HG02840 (cell line): ENCODE results near the gene RAPGEF2.
"Not testable (repeated sequence)": the region's sequence is repeated elsewhere in the genome, so short reads cannot be mapped to it uniquely, and the experiment has no call there.

Source experiments
- ATAC-seq: cut with Tn5 transposase; IDR thresholded peaks from one replicate; pipeline ENCODE4 v1.9.1; 2021; ENCODE audit warnings: mild to moderate bottlenecking, moderate library complexity, moderate number of reproducible peaks; ENCODE audit not compliant: unreplicated experiment, low FRiP score

Gene RAPGEF2

DNA sequence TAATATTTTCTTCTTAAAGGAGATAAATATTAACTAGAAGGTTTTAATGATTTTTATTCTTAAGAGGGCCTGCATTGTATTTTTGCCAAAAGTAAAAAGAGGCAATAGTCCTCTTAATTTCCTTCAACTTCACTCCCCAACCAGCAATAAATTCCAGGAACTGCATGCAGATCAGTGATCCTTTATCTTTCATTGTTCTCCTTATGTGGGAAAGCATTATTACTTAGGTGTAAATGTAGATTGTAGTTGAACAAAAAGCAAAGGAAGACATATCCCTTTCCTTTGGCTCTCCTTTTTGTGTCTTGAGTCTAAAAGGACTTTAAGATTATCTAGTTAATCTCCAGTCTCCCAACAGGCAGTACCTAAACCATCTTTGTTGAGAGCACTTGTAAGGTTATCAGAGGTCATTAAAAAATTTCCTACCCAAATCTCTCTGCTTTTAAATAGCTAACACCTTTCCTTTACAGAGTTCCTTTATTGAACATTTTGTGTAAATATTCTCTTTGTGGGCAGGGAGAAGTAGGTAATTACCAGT, 55.3 kb downstream of the RAPGEF2 start:
- no peak for ATAC-seq

GRCh38 chr4:159158985-159159384, 56.1 kb downstream of the RAPGEF2 start:
- ATAC-seq: no peak

DNA sequence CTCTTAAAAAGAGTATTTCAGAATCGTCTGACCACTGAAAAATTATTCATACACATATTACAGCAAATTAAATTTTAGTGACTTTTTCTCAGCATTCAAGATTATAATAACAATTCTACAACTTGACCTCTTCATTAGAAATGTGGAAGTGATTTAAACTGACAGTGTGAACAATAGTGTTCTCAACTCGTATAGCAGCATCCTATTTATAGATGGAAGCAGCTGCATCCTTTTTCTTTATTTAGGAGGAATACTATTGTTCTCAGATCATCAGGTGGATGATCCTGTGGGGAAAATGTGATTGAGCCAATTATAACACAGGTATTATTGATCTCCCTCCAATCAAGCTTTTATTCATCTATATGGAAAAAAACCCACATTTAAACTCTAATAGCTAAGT, 56.7 kb downstream of the RAPGEF2 start:
- ATAC-seq: no peak

- no peak for ATAC-seq
Measured at GRCh38 chr4:159160242-159160641, 57.4 kb downstream of the RAPGEF2 start.

- ATAC-seq: not testable (repeated sequence)
Measured at GRCh38 chr4:159161436-159161835, 58.6 kb downstream of the RAPGEF2 start.

GRCh38 chr4:159162576-159162975, 59.7 kb downstream of the RAPGEF2 start:
- no peak for ATAC-seq

DNA sequence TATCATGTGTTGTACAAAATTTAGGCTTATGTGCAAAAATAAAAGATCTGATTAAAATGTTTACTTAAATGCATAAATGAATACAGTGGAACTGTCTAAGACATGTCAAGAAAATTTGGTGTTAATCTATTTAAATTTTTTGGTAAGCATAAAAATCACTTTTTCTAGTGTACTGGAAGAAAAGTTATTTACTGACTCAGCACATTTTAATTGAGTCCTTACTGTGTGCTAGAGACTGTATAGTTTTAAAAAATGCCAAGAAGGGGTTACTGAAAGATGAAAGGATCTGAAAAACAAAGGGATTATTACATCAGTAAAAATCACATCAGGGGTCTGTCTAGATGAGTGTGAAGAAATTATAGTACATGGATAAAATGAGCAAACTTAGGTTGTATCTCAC, 60.6 kb downstream of the RAPGEF2 start:
- ATAC-seq: no peak

DNA sequence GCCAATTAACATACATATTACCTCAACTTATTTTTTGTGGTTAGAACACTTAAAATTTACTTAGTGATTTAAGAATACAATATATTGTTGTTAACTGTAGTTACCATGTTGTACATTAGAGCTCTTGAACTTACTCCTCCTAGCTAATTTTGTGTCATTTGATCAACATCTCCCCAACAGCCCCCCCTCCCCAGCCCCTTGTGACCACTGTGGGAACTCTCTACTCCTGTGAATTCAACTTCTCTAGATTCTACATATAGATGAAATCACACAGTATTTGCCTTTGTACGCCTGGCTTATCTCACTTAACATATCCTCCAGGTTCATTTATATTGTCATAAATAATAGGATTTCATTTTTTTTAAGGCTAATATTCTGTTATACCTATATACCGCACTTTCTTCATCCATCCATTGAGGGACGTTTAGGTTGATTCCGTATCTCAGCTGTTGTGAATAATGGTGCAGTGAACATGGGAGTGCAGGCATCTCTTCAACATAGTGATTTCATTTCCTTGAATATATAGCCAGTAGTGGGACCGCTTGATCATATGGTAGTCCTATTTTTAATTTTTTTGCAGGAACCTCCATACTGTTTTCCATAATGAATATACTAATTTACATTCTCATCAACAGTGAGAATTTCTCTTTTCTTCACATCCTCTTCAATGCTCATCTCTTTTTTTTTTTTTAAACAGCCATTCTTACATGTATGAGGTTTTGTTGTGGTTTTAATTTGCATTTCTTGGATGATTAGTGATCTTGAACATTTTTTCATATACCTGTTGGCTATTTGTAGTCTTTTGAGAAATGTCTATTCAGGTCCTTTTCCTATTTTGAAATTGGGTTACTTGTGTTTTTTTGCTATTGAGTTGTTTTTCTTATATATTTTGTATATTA, 66.8 kb downstream of the RAPGEF2 start:
- peak; percentile 67 for ATAC-seq

- ATAC-seq: no peak
Measured at GRCh38 chr4:159171287-159171686, 68.4 kb downstream of the RAPGEF2 start.

GRCh38 chr4:159173886-159174285, 71.0 kb downstream of the RAPGEF2 start:
- ATAC-seq: no peak

- no peak for ATAC-seq
Measured at GRCh38 chr4:159174645-159175084, 71.8 kb downstream of the RAPGEF2 start.

- ATAC-seq: peak; percentile 46
Measured at GRCh38 chr4:159175085-159175988, 72.5 kb downstream of the RAPGEF2 start.

GRCh38 chr4:159175989-159176375, 73.1 kb downstream of the RAPGEF2 start:
- ATAC-seq: no peak

GRCh38 chr4:159177265-159178150, 74.6 kb downstream of the RAPGEF2 start:
- ATAC-seq: peak; percentile 35

DNA sequence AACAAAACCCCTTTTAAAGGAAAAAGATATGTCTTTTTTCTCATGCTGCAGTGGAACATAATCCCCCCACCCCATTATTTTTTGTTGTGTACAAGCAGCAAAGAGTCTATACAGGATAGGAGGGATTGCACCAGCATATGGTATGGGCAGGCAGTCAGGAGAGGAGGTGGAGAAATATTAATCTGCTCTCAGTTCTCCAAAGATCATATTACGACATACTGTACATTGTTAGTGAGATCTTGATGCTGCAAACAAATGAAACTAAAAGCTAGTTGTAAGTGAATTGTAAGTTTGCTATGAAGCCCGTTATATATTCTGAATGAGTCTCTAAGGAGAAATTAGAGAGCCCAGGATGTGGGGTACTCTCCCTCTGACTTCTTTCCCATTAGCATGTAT, 75.3 kb downstream of the RAPGEF2 start:
- no peak for ATAC-seq

DNA sequence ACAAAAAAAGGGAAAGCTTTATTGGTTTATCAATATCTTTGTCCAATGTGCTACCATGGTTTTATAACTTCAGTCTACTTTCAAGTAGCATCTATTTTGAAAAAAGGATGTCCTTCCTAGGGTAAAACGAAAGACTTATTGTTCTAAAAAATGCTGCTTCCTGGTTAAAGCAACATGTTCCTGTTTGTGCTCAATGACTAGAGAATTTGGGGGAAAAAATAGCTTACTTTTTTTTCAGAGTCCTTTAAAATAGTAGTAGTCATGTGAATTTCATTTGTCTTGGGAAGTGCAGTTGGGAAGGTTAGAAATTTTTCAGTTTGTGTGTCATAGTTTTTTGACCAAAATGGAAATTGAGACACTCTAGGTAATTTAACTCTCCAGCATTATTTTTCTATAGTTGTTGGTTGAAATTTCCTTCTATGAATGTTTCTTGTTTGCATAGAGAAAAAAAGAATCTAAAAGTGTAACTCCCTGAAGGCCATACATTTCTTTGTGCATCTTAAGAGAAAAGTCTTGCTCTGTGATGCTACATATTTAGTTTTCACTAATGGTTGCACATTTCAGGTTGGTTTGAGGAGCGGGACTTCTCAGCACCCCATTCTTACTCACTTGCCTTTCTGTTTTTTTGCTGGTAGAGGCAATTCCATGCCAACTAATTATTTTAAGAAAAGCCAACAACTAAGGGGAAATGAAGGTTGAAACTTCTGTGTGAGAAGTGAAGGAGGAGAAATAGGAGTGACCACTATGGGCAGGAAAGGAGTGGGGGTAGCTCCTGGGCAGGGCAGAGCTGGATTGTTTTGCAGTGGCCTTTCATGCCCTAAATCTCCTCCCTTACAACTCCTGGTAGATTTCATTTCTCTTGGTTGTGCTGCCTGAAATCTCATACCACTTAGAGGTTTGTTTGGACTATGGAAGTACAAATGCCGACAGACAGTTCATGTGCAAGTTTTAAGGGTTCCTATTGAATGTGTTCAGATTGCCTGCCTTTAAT, 76.4 kb downstream of the RAPGEF2 start:
- ATAC-seq: no peak

- ATAC-seq: not testable (repeated sequence)
Measured at GRCh38 chr4:159183885-159184605, 81.2 kb downstream of the RAPGEF2 start.

GRCh38 chr4:159185591-159186023, 82.7 kb downstream of the RAPGEF2 start:
- ATAC-seq: no peak
